ENCODE data around the gene TNPO2.
A peak's percentile ranks its signal among the peaks of the same experiment; 100 is the strongest.
"Not testable (repeated sequence)": the region's sequence is repeated elsewhere in the genome, so short reads cannot be mapped to it uniquely, and the experiment has no call there.

TNPO2 gene

GRCh38 chr19:12680034-12680433 is 43.7 kb downstream of the TNPO2 start:
- no peak for DNase-seq (ENCODE audit: low read depth in 1 of 2, low spot score in 1 of 2)
- no peak overlapping the region for H3K4me3 ChIP-seq (replicated peaks; ENCODE audit: insufficient read depth, low read length)
- no peaks in the 10 kb centered on the region for H3K27me3 ChIP-seq (ENCODE audit: insufficient read depth, poor library complexity, severe bottlenecking)
- H3K27ac ChIP-seq (replicated peaks), result no peak overlapping the region
- TF ChIP-seq POLR2AphosphoS5 (IDR thresholded peaks at IDR 0.05; ENCODE audit: low read depth), result no peak
- no peak for TF ChIP-seq REST (IDR thresholded peaks at IDR 0.05; ENCODE audit: insufficient replicate concordance, low read depth)
- TF ChIP-seq GABPA (IDR thresholded peaks at IDR 0.05; ENCODE audit: low read depth), result no peak
- no peak for TF ChIP-seq SPI1 (IDR thresholded peaks at IDR 0.05; ENCODE audit: borderline replicate concordance, low read depth)
- no peak for TF ChIP-seq CTCF (IDR thresholded peaks at IDR 0.05; ENCODE audit: insufficient read depth, low read length)

- not testable (repeated sequence) for H3K27me3 ChIP-seq (ENCODE audit: insufficient read depth, poor library complexity, severe bottlenecking); H3K4me3 ChIP-seq (replicated peaks; ENCODE audit: insufficient read depth, low read length); H3K27ac ChIP-seq (replicated peaks)
- DNase-seq (ENCODE audit: low read depth in 1 of 2, low spot score in 1 of 2), result peak in 1 of 2 experiments; percentile 53
Observed at GRCh38 chr19:12678039-12678438, 45.7 kb downstream of the TNPO2 start.

GRCh38 chr19:12676928-12677327 is 46.8 kb downstream of the TNPO2 start:
- TF ChIP-seq CTCF (IDR thresholded peaks at IDR 0.05; ENCODE audit: insufficient read depth, low read length) (no peak), REST (IDR thresholded peaks at IDR 0.05; ENCODE audit: insufficient replicate concordance, low read depth) (no peak)
- no peak for DNase-seq (ENCODE audit: low read depth in 1 of 2, low spot score in 1 of 2)
- no peak overlapping the region for H3K27ac ChIP-seq (replicated peaks)
- no peaks in the 10 kb centered on the region for H3K27me3 ChIP-seq (ENCODE audit: insufficient read depth, poor library complexity, severe bottlenecking)
- H3K4me3 ChIP-seq (replicated peaks; ENCODE audit: insufficient read depth, low read length), result no peak overlapping the region

GRCh38 chr19:12676384-12676792 is 47.3 kb downstream of the TNPO2 start:
- DNase-seq (ENCODE audit: low read depth in 1 of 2, low spot score in 1 of 2), result peak; percentile 68 to 89
- no peaks in the 10 kb centered on the region for H3K27me3 ChIP-seq (ENCODE audit: insufficient read depth, poor library complexity, severe bottlenecking)
- no peak overlapping the region for H3K27ac ChIP-seq (replicated peaks)
- H3K4me3 ChIP-seq (replicated peaks; ENCODE audit: insufficient read depth, low read length), result no peak overlapping the region
- TF ChIP-seq CTCF (IDR thresholded peaks at IDR 0.05; ENCODE audit: insufficient read depth, low read length), result peak; percentile 90
- no peak for TF ChIP-seq GABPA (IDR thresholded peaks at IDR 0.05; ENCODE audit: low read depth)
- peak; percentile 24; the same call in 1 of the 2 replicates for TF ChIP-seq POLR2AphosphoS5 (IDR thresholded peaks at IDR 0.05; ENCODE audit: low read depth)
